ENCODE measurements around the gene OSBPL1A. TPM values are rescaled to one million over a fixed set of nuclear protein-coding genes. Genes with fewer than 3 reads are reported as not detected.

Gene OSBPL1A
- total RNA-seq, 1 donor from 2014 or later = 42.9 TPM

Other genes with a start within 250 kb of the OSBPL1A start
- 38.2 TPM for gene IMPACT, start 28.8 kb upstream of the OSBPL1A start, total RNA-seq
- gene HRH4, start 62.8 kb upstream of the OSBPL1A start, total RNA-seq = not detected